ENCODE results near the gene BBS9.
"Not testable (repeated sequence)": the region's sequence is repeated elsewhere in the genome, so short reads cannot be mapped to it uniquely, and the experiment has no call there.

The BBS9 gene

GRCh38 chr7:33299425-33299824 lies 170.1 kb downstream of the BBS9 start:
- H3K27ac ChIP-seq (ENCODE audit: low read depth in 2 of 2, low read length in 2 of 2) = no peak overlapping the region
- H3K27me3 ChIP-seq (ENCODE audit: control insufficient read depth in 2 of 2, insufficient read depth in 2 of 2, low read length in 2 of 2) = no peaks in the 10 kb centered on the region
- no peak overlapping the region for H3K9ac ChIP-seq (ENCODE audit: low read depth in 1 of 2, low read length in 2 of 2)
- no peak overlapping the region for H3K4me3 ChIP-seq (ENCODE audit: low read length in 2 of 2)
- no peaks in the 10 kb centered on the region for H3K36me3 ChIP-seq (ENCODE audit: control insufficient read depth in 2 of 2, insufficient read depth in 2 of 2, low read length in 2 of 2)
- no peaks in the 10 kb centered on the region for H3K4me1 ChIP-seq (ENCODE audit: control insufficient read depth in 2 of 2, insufficient read depth in 2 of 2, low read length in 2 of 2)
- H3K9me3 ChIP-seq (ENCODE audit: control insufficient read depth in 2 of 2, low read length in 2 of 2) = peaks cover 4% of the 10 kb centered on the region in 2 donors

- Histone ChIP-seq H3K36me3 (ENCODE audit: control insufficient read depth in 2 of 2, insufficient read depth in 2 of 2, low read length in 2 of 2) (no peaks in the 10 kb centered on the region), H3K4me3 (ENCODE audit: low read length in 2 of 2) (no peak overlapping the region), H3K4me1 (ENCODE audit: control insufficient read depth in 2 of 2, insufficient read depth in 2 of 2, low read length in 2 of 2) (no peaks in the 10 kb centered on the region), H3K27me3 (ENCODE audit: control insufficient read depth in 2 of 2, insufficient read depth in 2 of 2, low read length in 2 of 2) (no peaks in the 10 kb centered on the region), H3K27ac (ENCODE audit: low read depth in 2 of 2, low read length in 2 of 2) (no peak overlapping the region), H3K9me3 (ENCODE audit: control insufficient read depth in 2 of 2, low read length in 2 of 2) (peaks cover 4% of the 10 kb centered on the region in 2 donors), H3K9ac (ENCODE audit: low read depth in 1 of 2, low read length in 2 of 2) (no peak overlapping the region)
Observed at GRCh38 chr7:33300131-33300530, 170.8 kb downstream of the BBS9 start.

- no peak overlapping the region for H3K9ac ChIP-seq (ENCODE audit: low read depth in 1 of 2, low read length in 2 of 2)
- H3K27me3 ChIP-seq (ENCODE audit: control insufficient read depth in 2 of 2, insufficient read depth in 2 of 2, low read length in 2 of 2) = no peaks in the 10 kb centered on the region
- no peak overlapping the region for H3K4me3 ChIP-seq (ENCODE audit: low read length in 2 of 2)
- H3K27ac ChIP-seq (ENCODE audit: low read depth in 2 of 2, low read length in 2 of 2) = no peak overlapping the region
- H3K4me1 ChIP-seq (ENCODE audit: control insufficient read depth in 2 of 2, insufficient read depth in 2 of 2, low read length in 2 of 2) = no peaks in the 10 kb centered on the region
- H3K36me3 ChIP-seq (ENCODE audit: control insufficient read depth in 2 of 2, insufficient read depth in 2 of 2, low read length in 2 of 2) = no peaks in the 10 kb centered on the region
- H3K9me3 ChIP-seq (ENCODE audit: control insufficient read depth in 2 of 2, low read length in 2 of 2) = peaks cover 4% of the 10 kb centered on the region in 2 donors
Observed at GRCh38 chr7:33300742-33301141, 171.4 kb downstream of the BBS9 start.

- not testable (repeated sequence) for H3K27me3 ChIP-seq (ENCODE audit: control insufficient read depth in 2 of 2, insufficient read depth in 2 of 2, low read length in 2 of 2); H3K9me3 ChIP-seq (ENCODE audit: control insufficient read depth in 2 of 2, low read length in 2 of 2); H3K36me3 ChIP-seq (ENCODE audit: control insufficient read depth in 2 of 2, insufficient read depth in 2 of 2, low read length in 2 of 2); H3K4me3 ChIP-seq (ENCODE audit: low read length in 2 of 2); H3K4me1 ChIP-seq (ENCODE audit: control insufficient read depth in 2 of 2, insufficient read depth in 2 of 2, low read length in 2 of 2); H3K27ac ChIP-seq (ENCODE audit: low read depth in 2 of 2, low read length in 2 of 2); H3K9ac ChIP-seq (ENCODE audit: low read depth in 1 of 2, low read length in 2 of 2)
Observed at GRCh38 chr7:33303978-33304557, 174.7 kb downstream of the BBS9 start.

- Histone ChIP-seq H3K9me3 (ENCODE audit: control insufficient read depth in 2 of 2, low read length in 2 of 2) (no peaks in the 10 kb centered on the region), H3K27ac (ENCODE audit: low read depth in 2 of 2, low read length in 2 of 2) (no peak overlapping the region), H3K36me3 (ENCODE audit: control insufficient read depth in 2 of 2, insufficient read depth in 2 of 2, low read length in 2 of 2) (no peaks in the 10 kb centered on the region), H3K4me3 (ENCODE audit: low read length in 2 of 2) (no peak overlapping the region), H3K4me1 (ENCODE audit: control insufficient read depth in 2 of 2, insufficient read depth in 2 of 2, low read length in 2 of 2) (no peaks in the 10 kb centered on the region), H3K27me3 (ENCODE audit: control insufficient read depth in 2 of 2, insufficient read depth in 2 of 2, low read length in 2 of 2) (no peaks in the 10 kb centered on the region), H3K9ac (ENCODE audit: low read depth in 1 of 2, low read length in 2 of 2) (no peak overlapping the region)
Observed at GRCh38 chr7:33307205-33307604, 177.8 kb downstream of the BBS9 start.

GRCh38 chr7:33310546-33310945 lies 181.2 kb downstream of the BBS9 start:
- Histone ChIP-seq H3K27ac (ENCODE audit: low read depth in 2 of 2, low read length in 2 of 2) (no peak overlapping the region), H3K9me3 (ENCODE audit: control insufficient read depth in 2 of 2, low read length in 2 of 2) (no peaks in the 10 kb centered on the region), H3K4me1 (ENCODE audit: control insufficient read depth in 2 of 2, insufficient read depth in 2 of 2, low read length in 2 of 2) (no peaks in the 10 kb centered on the region), H3K27me3 (ENCODE audit: control insufficient read depth in 2 of 2, insufficient read depth in 2 of 2, low read length in 2 of 2) (no peaks in the 10 kb centered on the region), H3K36me3 (ENCODE audit: control insufficient read depth in 2 of 2, insufficient read depth in 2 of 2, low read length in 2 of 2) (no peaks in the 10 kb centered on the region), H3K9ac (ENCODE audit: low read depth in 1 of 2, low read length in 2 of 2) (no peak overlapping the region), H3K4me3 (ENCODE audit: low read length in 2 of 2) (no peak overlapping the region)

- Histone ChIP-seq H3K4me3 (ENCODE audit: low read length in 2 of 2) (no peak overlapping the region), H3K9ac (ENCODE audit: low read depth in 1 of 2, low read length in 2 of 2) (no peak overlapping the region), H3K36me3 (ENCODE audit: control insufficient read depth in 2 of 2, insufficient read depth in 2 of 2, low read length in 2 of 2) (no peaks in the 10 kb centered on the region), H3K9me3 (ENCODE audit: control insufficient read depth in 2 of 2, low read length in 2 of 2) (no peaks in the 10 kb centered on the region), H3K27ac (ENCODE audit: low read depth in 2 of 2, low read length in 2 of 2) (no peak overlapping the region), H3K27me3 (ENCODE audit: control insufficient read depth in 2 of 2, insufficient read depth in 2 of 2, low read length in 2 of 2) (no peaks in the 10 kb centered on the region), H3K4me1 (ENCODE audit: control insufficient read depth in 2 of 2, insufficient read depth in 2 of 2, low read length in 2 of 2) (no peaks in the 10 kb centered on the region)
Observed at GRCh38 chr7:33325754-33326484, 196.6 kb downstream of the BBS9 start.

GRCh38 chr7:33326485-33326848 lies 197.1 kb downstream of the BBS9 start:
- H3K4me1 ChIP-seq (ENCODE audit: control insufficient read depth in 2 of 2, insufficient read depth in 2 of 2, low read length in 2 of 2) = no peaks in the 10 kb centered on the region
- no peaks in the 10 kb centered on the region for H3K36me3 ChIP-seq (ENCODE audit: control insufficient read depth in 2 of 2, insufficient read depth in 2 of 2, low read length in 2 of 2)
- H3K9me3 ChIP-seq (ENCODE audit: control insufficient read depth in 2 of 2, low read length in 2 of 2) = no peaks in the 10 kb centered on the region
- H3K27ac ChIP-seq (ENCODE audit: low read depth in 2 of 2, low read length in 2 of 2) = no peak overlapping the region
- no peaks in the 10 kb centered on the region for H3K27me3 ChIP-seq (ENCODE audit: control insufficient read depth in 2 of 2, insufficient read depth in 2 of 2, low read length in 2 of 2)
- no peak overlapping the region for H3K9ac ChIP-seq (ENCODE audit: low read depth in 1 of 2, low read length in 2 of 2)
- H3K4me3 ChIP-seq (ENCODE audit: low read length in 2 of 2) = no peak overlapping the region

GRCh38 chr7:33327427-33327826 lies 198.1 kb downstream of the BBS9 start:
- Histone ChIP-seq H3K4me3 (ENCODE audit: low read length in 2 of 2) (no peak overlapping the region), H3K36me3 (ENCODE audit: control insufficient read depth in 2 of 2, insufficient read depth in 2 of 2, low read length in 2 of 2) (no peaks in the 10 kb centered on the region), H3K9me3 (ENCODE audit: control insufficient read depth in 2 of 2, low read length in 2 of 2) (no peaks in the 10 kb centered on the region), H3K27ac (ENCODE audit: low read depth in 2 of 2, low read length in 2 of 2) (no peak overlapping the region), H3K4me1 (ENCODE audit: control insufficient read depth in 2 of 2, insufficient read depth in 2 of 2, low read length in 2 of 2) (no peaks in the 10 kb centered on the region), H3K27me3 (ENCODE audit: control insufficient read depth in 2 of 2, insufficient read depth in 2 of 2, low read length in 2 of 2) (no peaks in the 10 kb centered on the region), H3K9ac (ENCODE audit: low read depth in 1 of 2, low read length in 2 of 2) (no peak overlapping the region)

GRCh38 chr7:33334349-33334748 lies 205.0 kb downstream of the BBS9 start:
- Histone ChIP-seq H3K27ac (ENCODE audit: low read depth in 2 of 2, low read length in 2 of 2) (no peak overlapping the region), H3K9me3 (ENCODE audit: control insufficient read depth in 2 of 2, low read length in 2 of 2) (no peaks in the 10 kb centered on the region), H3K36me3 (ENCODE audit: control insufficient read depth in 2 of 2, insufficient read depth in 2 of 2, low read length in 2 of 2) (no peaks in the 10 kb centered on the region), H3K27me3 (ENCODE audit: control insufficient read depth in 2 of 2, insufficient read depth in 2 of 2, low read length in 2 of 2) (no peaks in the 10 kb centered on the region), H3K4me1 (ENCODE audit: control insufficient read depth in 2 of 2, insufficient read depth in 2 of 2, low read length in 2 of 2) (no peaks in the 10 kb centered on the region), H3K9ac (ENCODE audit: low read depth in 1 of 2, low read length in 2 of 2) (no peak overlapping the region), H3K4me3 (ENCODE audit: low read length in 2 of 2) (no peak overlapping the region)

Measured in mucosa of rectum (tissue), 2 donors.